Measurements from ENCODE around the gene EML5. TPM values are rescaled to one million over a fixed set of nuclear protein-coding genes. Genes with fewer than 3 reads are reported as not detected.

EML5 gene
- total RNA-seq (2022; extraction: Qiagen RNA extraction): 0.39 to 1.0 TPM (median 0.44 TPM) in 5 replicates

GRCh38 chr14:88792473-88793258 lies at the start of gene EML5:
TSS of gene EML5 (minus strand) at chr14:88792953. CDS start at chr14:88792503, 450 bp downstream.

GRCh38 chr14:88824314-88825077 lies 31.7 kb upstream of the EML5 start, which contains the start of gene TTC8:
TSS of gene TTC8 (plus strand) at chr14:88824651. CDS start at chr14:88824708, 57 bp downstream.

GRCh38 chr14:88562831-88563686 lies 229.7 kb downstream of the EML5 start, which contains the start of gene ZC3H14:
TSS of gene ZC3H14 (plus strand) at chr14:88563037. CDS start at chr14:88563134, 97 bp downstream.

Other genes with a start within 250 kb of the EML5 start
- 7.6 to 9.5 TPM (median 9.0 TPM) in 5 replicates for gene PTPN21, start 237.9 kb downstream of the EML5 start, total RNA-seq (2022; extraction: Qiagen RNA extraction)
- 60.3 to 65.2 TPM (median 62.7 TPM) in 5 replicates for gene ZC3H14, start 229.9 kb downstream of the EML5 start, total RNA-seq (2022; extraction: Qiagen RNA extraction)
- gene TTC8, start 31.7 kb upstream of the EML5 start, total RNA-seq (2022; extraction: Qiagen RNA extraction): 35.0 to 44.2 TPM (median 38.5 TPM) in 5 replicates